NT2/D1 (cell line): ENCODE results near the gene NT5DC3.

Source experiments
- SUZ12 ChIP-seq: IDR thresholded peaks from 2 replicates; pipeline ENCODE4 v1.6.1; 2011; ENCODE audit not compliant: insufficient read length, insufficient read depth; ENCODE audit errors: extremely low read depth
- YY1 ChIP-seq: IDR thresholded peaks from 2 replicates; pipeline ENCODE4 v1.6.1; 2011; ENCODE audit not compliant: insufficient read length, insufficient read depth
- ZNF274 ChIP-seq: IDR thresholded peaks from 2 replicates; pipeline ENCODE4 v1.6.1; 2011; ENCODE audit warnings: mild to moderate bottlenecking, low read depth, low read length

GRCh38 chr12:103830730-103831320, 10.2 kb downstream of the NT5DC3 start:
- no peak for TF ChIP-seq ZNF274
- no peak for TF ChIP-seq SUZ12
- no peak for TF ChIP-seq YY1
